RWPE2 (cell line): ENCODE measurements around the gene RBPMS2.

ENCODE experiments used
- ATAC-seq: fragments of 200-7000 bp; cut with Tn5 transposase; 3 replicates; pipeline ENCODE4 v1.9.1; 2021; ENCODE audit warnings: low read depth
- DNase-seq: peaks from one replicate; pipeline ENCODE4 v3.0.0-alpha.2; 2020; ENCODE audit warnings: low spot score
- H3K27ac ChIP-seq: fragments of 450-650 bp; 2 replicates; pipeline ENCODE4 v1.5.1; 2017; ENCODE audit warnings: mild to moderate bottlenecking; ENCODE audit not compliant: poor library complexity, severe bottlenecking
- H3K27me3 ChIP-seq: fragments of 250-450 bp; sonication (Bioruptor Pico); 2 replicates; pipeline ENCODE4 v1.5.1; 2021; ENCODE audit warnings: mild to moderate bottlenecking, moderate library complexity; ENCODE audit not compliant: insufficient read depth, poor library complexity, severe bottlenecking
- H3K36me3 ChIP-seq: fragments of 250-450 bp; sonication (Bioruptor Pico); 2 replicates; pipeline ENCODE4 v1.5.1; 2020; ENCODE audit warnings: low read depth, mild to moderate bottlenecking, moderate library complexity
- H3K4me1 ChIP-seq: fragments of 250-450 bp; sonication (Bioruptor Pico); 2 replicates; pipeline ENCODE4 v1.5.1; 2021; ENCODE audit warnings: mild to moderate bottlenecking, moderate library complexity; ENCODE audit not compliant: insufficient read depth, poor library complexity, severe bottlenecking
- H3K4me3 ChIP-seq: fragments of 250-450 bp; sonication (Bioruptor Pico); 2 replicates; pipeline ENCODE4 v1.5.1; 2021; ENCODE audit warnings: mild to moderate bottlenecking, moderate library complexity; ENCODE audit not compliant: severe bottlenecking
- H3K9me3 ChIP-seq: fragments of 250-450 bp; sonication (Bioruptor Pico); 2 replicates; pipeline ENCODE4 v1.5.1; 2021; ENCODE audit warnings: mild to moderate bottlenecking, moderate library complexity; ENCODE audit not compliant: severe bottlenecking
- CTCF ChIP-seq: fragments of 450-650 bp; IDR thresholded peaks from one replicate; pipeline ENCODE4 v1.5.1; 2017; ENCODE audit warnings: mild to moderate bottlenecking, moderate library complexity; ENCODE audit not compliant: poor library complexity, severe bottlenecking

The RBPMS2 gene

GRCh38 chr15:64710676-64711428 is 64.5 kb downstream of the RBPMS2 start:
- no peak for ATAC-seq
- H3K4me3 ChIP-seq = no peak overlapping the region
- no peaks in the 10 kb centered on the region for H3K9me3 ChIP-seq
- no peaks in the 10 kb centered on the region for H3K4me1 ChIP-seq
- no peak overlapping the region for H3K27ac ChIP-seq
- TF ChIP-seq CTCF = no peak
- DNase-seq = no peak
- H3K27me3 ChIP-seq = no peaks in the 10 kb centered on the region
- H3K36me3 ChIP-seq = no peaks in the 10 kb centered on the region

GRCh38 chr15:64706011-64706911 is 69.1 kb downstream of the RBPMS2 start:
- Histone ChIP-seq H3K27ac (no peak overlapping the region), H3K36me3 (0 out of 2 replicates have a peak, but pooled peaks cover 2% of the 10 kb centered on the region), H3K27me3 (no peaks in the 10 kb centered on the region), H3K9me3 (no peaks in the 10 kb centered on the region), H3K4me1 (peaks cover 12% of the 10 kb centered on the region), H3K4me3 (no peak overlapping the region)
- ATAC-seq (no peak), DNase-seq (no peak)
- TF ChIP-seq CTCF = no peak

- no peak for TF ChIP-seq CTCF
- DNase-seq (no peak), ATAC-seq (no peak)
- Histone ChIP-seq H3K36me3 (peaks cover 9% of the 10 kb centered on the region; the same call in 1 of the 2 replicates), H3K9me3 (no peaks in the 10 kb centered on the region), H3K4me3 (no peak overlapping the region), H3K27ac (no peak overlapping the region), H3K27me3 (no peaks in the 10 kb centered on the region), H3K4me1 (peaks cover 23% of the 10 kb centered on the region)
These were observed 70.4 kb downstream of the RBPMS2 start for GRCh38 chr15:64705006-64705405.

- H3K36me3 ChIP-seq = peaks cover 9% of the 10 kb centered on the region; the same call in 1 of the 2 replicates
- DNase-seq (no peak), ATAC-seq (no peak)
- peaks cover 30% of the 10 kb centered on the region for H3K4me1 ChIP-seq
- TF ChIP-seq CTCF = no peak
- no peaks in the 10 kb centered on the region for H3K27me3 ChIP-seq
- H3K27ac ChIP-seq = peak overlapping the region; percentile 32
- no peaks in the 10 kb centered on the region for H3K9me3 ChIP-seq
- peak overlapping the region; percentile 82 for H3K4me3 ChIP-seq
These were observed 71.8 kb downstream of the RBPMS2 start for GRCh38 chr15:64703632-64703959.
